Chondrocyte (in vitro differentiated cells): ENCODE results near the gene NLE1. TPM values are rescaled to one million over a fixed set of nuclear protein-coding genes. Genes with fewer than 3 reads are reported as not detected.

ENCODE experiments used
- DNase-seq: peaks from one replicate; pipeline ENCODE4 v3.0.0; 2021; ENCODE audit warnings: mixed read lengths, low spot score
- H3K27ac Mint-ChIP-seq: one replicate; pipeline ENCODE4 v1.8.0; 2021; ENCODE audit warnings: mild to moderate bottlenecking, moderate library complexity, mixed read lengths; ENCODE audit not compliant: unreplicated experiment
- H3K27me3 Mint-ChIP-seq: 2 replicates; pipeline ENCODE4 v1.8.0; 2021; ENCODE audit warnings: low read depth, mixed read lengths
- H3K36me3 Mint-ChIP-seq: 2 replicates; pipeline ENCODE4 v1.8.0; 2021; ENCODE audit warnings: low read depth, mixed read lengths
- H3K4me1 Mint-ChIP-seq: 2 replicates; pipeline ENCODE4 v1.8.0; 2021; ENCODE audit warnings: low read depth, mild to moderate bottlenecking, mixed read lengths
- H3K4me3 Mint-ChIP-seq: one replicate; pipeline ENCODE4 v1.8.0; 2021; ENCODE audit warnings: mild to moderate bottlenecking, moderate library complexity, mixed read lengths; ENCODE audit not compliant: unreplicated experiment
- H3K9me3 Mint-ChIP-seq: 2 replicates; pipeline ENCODE4 v1.8.0; 2021; ENCODE audit warnings: low read depth, mixed read lengths
- total RNA-seq: library from RNA; stranded (reverse); gene quantifications from 3 replicates; pipeline ENCODE4 v1.2.1, GENCODE V29; 2021
- TF ChIP-seq, protein P1 (sequence below): fragments of 200-600 bp; sonication (generic); IDR thresholded peaks from 2 replicates; pipeline ENCODE4 v1.5.0; 2021; ENCODE audit warnings: antibody characterized with exemption, mild to moderate bottlenecking, moderate library complexity

Gene NLE1
- total RNA-seq, 1 donor from 2014 or later = 10.2 TPM

- peaks cover 11% of the 10 kb centered on the region for H3K27me3 Mint-ChIP-seq
- no peak for DNase-seq
- no peaks in the 10 kb centered on the region for H3K36me3 Mint-ChIP-seq
These were observed 25.6 kb upstream of the NLE1 start for GRCh38 chr17:35167666-35168065.

DNA sequence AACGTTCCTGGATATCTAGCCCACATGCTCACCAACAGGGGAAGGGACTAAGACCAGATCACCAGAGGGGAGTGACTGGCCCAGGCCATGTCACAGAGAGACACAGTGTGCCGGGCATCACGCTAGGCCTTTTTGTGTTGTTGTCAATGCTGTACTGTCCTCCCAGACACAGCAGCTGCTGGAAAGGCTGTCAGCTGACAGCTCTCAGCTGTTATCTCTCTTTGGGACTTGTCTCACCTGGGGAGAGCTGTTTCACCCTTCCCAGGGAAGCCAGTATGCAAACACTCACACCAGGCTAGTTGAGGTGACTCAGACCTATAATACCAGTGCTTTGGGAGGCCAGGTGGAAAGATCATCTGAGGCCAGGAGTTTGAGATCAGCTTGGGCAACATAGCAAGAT is 24.9 kb upstream of the NLE1 start:
- TF ChIP-seq, protein P1, sequence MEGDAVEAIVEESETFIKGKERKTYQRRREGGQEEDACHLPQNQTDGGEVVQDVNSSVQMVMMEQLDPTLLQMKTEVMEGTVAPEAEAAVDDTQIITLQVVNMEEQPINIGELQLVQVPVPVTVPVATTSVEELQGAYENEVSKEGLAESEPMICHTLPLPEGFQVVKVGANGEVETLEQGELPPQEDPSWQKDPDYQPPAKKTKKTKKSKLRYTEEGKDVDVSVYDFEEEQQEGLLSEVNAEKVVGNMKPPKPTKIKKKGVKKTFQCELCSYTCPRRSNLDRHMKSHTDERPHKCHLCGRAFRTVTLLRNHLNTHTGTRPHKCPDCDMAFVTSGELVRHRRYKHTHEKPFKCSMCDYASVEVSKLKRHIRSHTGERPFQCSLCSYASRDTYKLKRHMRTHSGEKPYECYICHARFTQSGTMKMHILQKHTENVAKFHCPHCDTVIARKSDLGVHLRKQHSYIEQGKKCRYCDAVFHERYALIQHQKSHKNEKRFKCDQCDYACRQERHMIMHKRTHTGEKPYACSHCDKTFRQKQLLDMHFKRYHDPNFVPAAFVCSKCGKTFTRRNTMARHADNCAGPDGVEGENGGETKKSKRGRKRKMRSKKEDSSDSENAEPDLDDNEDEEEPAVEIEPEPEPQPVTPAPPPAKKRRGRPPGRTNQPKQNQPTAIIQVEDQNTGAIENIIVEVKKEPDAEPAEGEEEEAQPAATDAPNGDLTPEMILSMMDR = no peak
- no peaks in the 10 kb centered on the region for H3K9me3 Mint-ChIP-seq
- H3K36me3 Mint-ChIP-seq = no peaks in the 10 kb centered on the region
- H3K27me3 Mint-ChIP-seq = peaks cover 14% of the 10 kb centered on the region
- no peak overlapping the region for H3K27ac Mint-ChIP-seq
- no peak overlapping the region for H3K4me3 Mint-ChIP-seq
- no peaks in the 10 kb centered on the region for H3K4me1 Mint-ChIP-seq
- DNase-seq = no peak

More at GRCh38 chr17:35167666-35168065, 25.6 kb upstream of the NLE1 start:
- no peaks in the 10 kb centered on the region for H3K9me3 Mint-ChIP-seq
- H3K4me1 Mint-ChIP-seq = no peaks in the 10 kb centered on the region
- no peak overlapping the region for H3K4me3 Mint-ChIP-seq
- H3K27ac Mint-ChIP-seq = no peak overlapping the region
- TF ChIP-seq, protein P1 = no peak

DNA sequence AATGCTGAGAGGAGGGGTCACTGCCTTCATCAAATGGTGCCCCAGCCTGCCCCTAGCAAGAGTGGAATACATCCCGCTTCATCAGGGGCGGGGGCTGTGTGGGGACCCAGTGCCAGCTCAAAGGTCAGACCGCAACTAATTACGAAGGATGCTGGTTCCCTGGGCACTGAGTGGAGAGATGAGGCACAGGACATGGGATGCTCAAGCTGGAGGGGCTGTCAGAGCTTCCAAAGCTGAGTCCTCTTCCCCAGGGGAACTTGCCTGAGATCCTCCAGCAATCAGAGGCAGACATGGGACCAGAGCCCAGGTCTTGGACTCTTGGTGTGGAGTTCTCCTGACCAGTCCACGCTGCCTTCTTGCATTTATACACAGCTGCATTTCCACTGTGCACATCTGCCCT is 24.4 kb upstream of the NLE1 start:
- DNase-seq = no peak
- peaks cover 16% of the 10 kb centered on the region for H3K27me3 Mint-ChIP-seq
- H3K9me3 Mint-ChIP-seq = no peaks in the 10 kb centered on the region
- H3K4me3 Mint-ChIP-seq = no peak overlapping the region
- H3K4me1 Mint-ChIP-seq = no peaks in the 10 kb centered on the region
- H3K36me3 Mint-ChIP-seq = no peaks in the 10 kb centered on the region
- TF ChIP-seq, protein P1 = no peak
- H3K27ac Mint-ChIP-seq = no peak overlapping the region

DNA sequence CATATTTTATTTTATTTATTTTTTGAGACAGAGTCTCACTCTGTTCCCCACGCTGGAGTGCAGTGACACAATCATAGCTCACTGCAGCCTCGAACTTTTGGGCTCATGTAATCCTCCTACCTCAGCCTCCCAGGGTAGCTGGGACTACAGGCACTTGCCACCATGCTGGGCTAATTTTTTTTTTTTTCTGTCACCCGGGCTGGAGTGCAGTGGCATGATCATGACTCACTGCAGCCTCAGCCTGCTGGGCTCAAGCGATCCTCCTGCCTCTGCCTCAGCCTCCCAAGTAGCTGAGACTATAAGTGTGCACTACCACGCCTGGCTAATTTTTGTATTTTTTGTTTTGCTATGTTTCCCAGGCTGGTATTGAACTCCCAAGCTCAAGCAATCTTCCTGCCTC is 22.6 kb upstream of the NLE1 start:
- H3K9me3 Mint-ChIP-seq = no peaks in the 10 kb centered on the region
- H3K36me3 Mint-ChIP-seq = no peaks in the 10 kb centered on the region
- no peak for DNase-seq
- H3K27me3 Mint-ChIP-seq = peaks cover 24% of the 10 kb centered on the region
- H3K27ac Mint-ChIP-seq = no peak overlapping the region
- H3K4me3 Mint-ChIP-seq = no peak overlapping the region
- TF ChIP-seq, protein P1 = no peak
- no peaks in the 10 kb centered on the region for H3K4me1 Mint-ChIP-seq

DNA sequence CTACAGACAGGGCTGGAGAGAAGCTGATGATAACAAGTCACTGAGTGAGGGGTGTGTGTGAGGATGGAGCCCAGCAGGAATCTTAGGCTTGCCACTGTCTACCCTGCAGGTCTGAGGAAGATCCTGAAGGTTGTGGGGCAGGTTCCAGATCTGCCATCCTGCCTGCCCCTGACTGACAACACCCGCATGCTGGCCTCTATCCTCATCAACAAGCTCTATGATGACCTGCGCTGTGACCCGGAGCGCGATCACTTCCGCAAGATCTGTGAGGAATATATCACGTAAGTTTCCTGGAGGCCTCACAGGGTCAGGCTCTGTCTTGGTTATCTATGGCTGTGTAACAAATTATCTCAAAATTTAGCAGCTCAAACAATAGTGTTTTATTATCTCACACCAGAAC is 21.8 kb upstream of the NLE1 start:
- Mint-ChIP-seq H3K27me3 (peaks cover 24% of the 10 kb centered on the region), H3K9me3 (no peaks in the 10 kb centered on the region), H3K36me3 (no peaks in the 10 kb centered on the region), H3K27ac (no peak overlapping the region), H3K4me3 (no peak overlapping the region), H3K4me1 (no peaks in the 10 kb centered on the region)
- TF ChIP-seq, protein P1 = no peak
- DNase-seq = no peak
